Measurements from ENCODE around the gene EYA2. TPM values are rescaled to one million over a fixed set of nuclear protein-coding genes. Genes with fewer than 3 reads are reported as not detected.
"Not testable (repeated sequence)": the region's sequence is repeated elsewhere in the genome, so short reads cannot be mapped to it uniquely, and the experiment has no call there.

EYA2 gene
- total RNA-seq, 1 donor from 2014 or later, result 8.1 TPM

DNA sequence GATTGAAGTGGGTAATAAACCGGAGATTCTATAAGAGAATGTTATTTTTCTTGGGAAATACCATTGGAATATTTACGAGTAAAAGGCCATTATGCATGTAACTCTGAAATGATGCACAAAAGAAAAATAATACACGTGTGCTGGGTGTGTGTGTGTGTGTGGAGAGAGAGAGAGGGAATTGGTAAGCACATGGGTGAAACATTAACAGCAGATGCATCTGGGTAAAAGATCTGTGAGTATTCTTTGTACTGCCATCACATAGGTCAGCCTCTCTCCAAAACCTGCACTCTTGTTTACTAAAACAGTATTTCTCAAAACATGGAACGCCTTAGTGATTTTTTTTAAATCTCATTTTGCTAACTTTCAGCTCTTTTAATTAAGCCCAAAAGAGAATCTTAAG is 28.9 kb downstream of the EYA2 start:
- no peak overlapping the region for H3K27ac Mint-ChIP-seq
- no peaks in the 10 kb centered on the region for H3K27me3 Mint-ChIP-seq
- no peaks in the 10 kb centered on the region for H3K4me1 Mint-ChIP-seq (ENCODE audit: unreplicated experiment)
- H3K9me3 Mint-ChIP-seq, result peaks cover 4% of the 10 kb centered on the region
- TF ChIP-seq, protein P1, sequence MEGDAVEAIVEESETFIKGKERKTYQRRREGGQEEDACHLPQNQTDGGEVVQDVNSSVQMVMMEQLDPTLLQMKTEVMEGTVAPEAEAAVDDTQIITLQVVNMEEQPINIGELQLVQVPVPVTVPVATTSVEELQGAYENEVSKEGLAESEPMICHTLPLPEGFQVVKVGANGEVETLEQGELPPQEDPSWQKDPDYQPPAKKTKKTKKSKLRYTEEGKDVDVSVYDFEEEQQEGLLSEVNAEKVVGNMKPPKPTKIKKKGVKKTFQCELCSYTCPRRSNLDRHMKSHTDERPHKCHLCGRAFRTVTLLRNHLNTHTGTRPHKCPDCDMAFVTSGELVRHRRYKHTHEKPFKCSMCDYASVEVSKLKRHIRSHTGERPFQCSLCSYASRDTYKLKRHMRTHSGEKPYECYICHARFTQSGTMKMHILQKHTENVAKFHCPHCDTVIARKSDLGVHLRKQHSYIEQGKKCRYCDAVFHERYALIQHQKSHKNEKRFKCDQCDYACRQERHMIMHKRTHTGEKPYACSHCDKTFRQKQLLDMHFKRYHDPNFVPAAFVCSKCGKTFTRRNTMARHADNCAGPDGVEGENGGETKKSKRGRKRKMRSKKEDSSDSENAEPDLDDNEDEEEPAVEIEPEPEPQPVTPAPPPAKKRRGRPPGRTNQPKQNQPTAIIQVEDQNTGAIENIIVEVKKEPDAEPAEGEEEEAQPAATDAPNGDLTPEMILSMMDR (conservative IDR thresholded peaks at IDR 0.05), result no peak
- no peaks in the 10 kb centered on the region for H3K36me3 Mint-ChIP-seq
- no peak for DNase-seq (ENCODE audit: extremely low spot score, unreplicated experiment)
- H3K4me3 Mint-ChIP-seq, result no peak overlapping the region

DNA sequence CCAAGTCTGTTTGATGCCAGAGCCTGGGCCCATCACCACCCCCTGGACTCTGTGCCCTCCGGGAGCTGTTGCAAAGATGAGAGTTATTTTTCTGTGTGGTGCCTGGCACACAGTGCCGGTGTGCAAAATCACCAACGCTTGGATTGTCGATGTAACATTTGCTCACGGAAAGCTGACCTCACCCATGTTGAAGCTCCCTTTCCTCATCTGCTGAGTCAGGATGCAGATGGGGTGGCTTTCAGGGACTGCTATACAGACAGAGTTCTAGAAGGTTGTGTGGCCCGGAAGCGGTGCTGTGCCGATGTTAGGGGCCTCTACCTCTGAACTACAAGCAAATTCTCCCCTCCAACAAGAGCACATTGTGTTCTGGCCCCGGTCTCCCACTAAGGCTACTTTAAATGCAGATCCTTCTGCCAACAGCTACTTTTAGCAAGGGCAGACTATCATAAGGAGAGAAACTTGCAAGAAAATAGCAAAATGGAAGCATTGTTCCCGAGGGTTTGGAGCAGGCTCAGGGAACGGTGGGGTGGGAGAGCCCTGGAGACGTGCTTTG is 34.0 kb downstream of the EYA2 start:
- no peaks in the 10 kb centered on the region for H3K36me3 Mint-ChIP-seq
- no peaks in the 10 kb centered on the region for H3K9me3 Mint-ChIP-seq
- H3K27me3 Mint-ChIP-seq, result peaks cover 3% of the 10 kb centered on the region
- TF ChIP-seq, protein P1 (conservative IDR thresholded peaks at IDR 0.05), result no peak
- H3K4me3 Mint-ChIP-seq, result no peak overlapping the region
- H3K27ac Mint-ChIP-seq, result no peak overlapping the region
- peaks cover 7% of the 10 kb centered on the region for H3K4me1 Mint-ChIP-seq (ENCODE audit: unreplicated experiment)
- no peak for DNase-seq (ENCODE audit: extremely low spot score, unreplicated experiment)

DNA sequence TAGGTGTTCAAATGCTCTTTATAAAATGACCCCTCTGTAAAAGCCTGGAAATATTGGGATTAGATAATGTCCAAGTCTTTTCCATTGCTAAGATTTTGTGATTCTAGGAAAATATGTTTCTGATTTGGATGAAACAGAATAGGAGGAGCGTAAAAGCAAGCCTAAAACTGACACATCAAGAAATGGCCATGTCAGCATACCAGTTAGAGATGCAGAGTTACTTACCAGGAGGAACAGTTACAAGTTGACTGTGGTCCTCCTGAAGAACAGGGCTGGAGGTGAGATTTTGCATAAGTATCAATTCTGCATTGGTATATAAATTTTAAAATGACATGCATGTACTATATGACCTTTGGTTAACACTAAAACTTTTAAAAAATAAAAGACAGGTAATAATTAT is 35.3 kb downstream of the EYA2 start:
- Mint-ChIP-seq H3K27ac (no peak overlapping the region), H3K27me3 (peaks cover 3% of the 10 kb centered on the region), H3K4me1 (ENCODE audit: unreplicated experiment) (peaks cover 7% of the 10 kb centered on the region), H3K9me3 (no peaks in the 10 kb centered on the region), H3K36me3 (no peaks in the 10 kb centered on the region), H3K4me3 (no peak overlapping the region)
- TF ChIP-seq, protein P1 (conservative IDR thresholded peaks at IDR 0.05), result no peak
- DNase-seq (ENCODE audit: extremely low spot score, unreplicated experiment), result no peak

DNA sequence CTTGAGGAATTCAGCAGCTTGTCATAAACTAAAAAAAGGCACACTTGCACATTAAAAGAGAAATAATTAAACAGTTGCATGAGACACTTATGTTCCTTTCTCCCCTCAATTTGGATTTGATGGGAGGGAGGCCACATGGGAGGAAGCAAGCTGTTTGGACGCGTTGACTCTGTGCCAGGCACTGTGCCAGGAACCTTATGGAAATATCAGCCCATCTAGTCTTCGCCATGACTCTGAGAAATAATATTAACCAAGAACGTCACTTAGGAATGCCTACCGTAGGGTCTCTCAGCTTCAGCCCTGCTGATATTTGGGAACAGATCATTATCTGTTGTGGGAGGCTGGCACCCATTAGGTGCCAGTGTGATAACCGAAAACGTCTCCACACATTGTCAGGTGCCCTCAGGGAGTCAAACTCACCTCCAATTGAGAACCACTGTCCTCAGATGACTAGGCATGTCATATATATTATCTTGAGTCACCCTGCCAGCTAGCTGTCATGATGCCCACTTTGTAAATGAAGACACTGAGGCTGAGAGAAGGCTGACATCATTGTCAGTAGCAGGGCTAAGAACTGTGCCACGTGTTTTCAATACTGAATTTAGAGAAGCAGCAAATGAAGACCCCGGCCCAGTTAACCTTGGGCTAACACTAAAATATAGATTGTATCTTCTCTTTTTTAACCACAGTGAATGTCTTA is 36.1 kb downstream of the EYA2 start:
- Mint-ChIP-seq H3K4me1 (ENCODE audit: unreplicated experiment) (peaks cover 7% of the 10 kb centered on the region), H3K27ac (no peak overlapping the region), H3K4me3 (no peak overlapping the region), H3K9me3 (no peaks in the 10 kb centered on the region), H3K36me3 (no peaks in the 10 kb centered on the region), H3K27me3 (peaks cover 3% of the 10 kb centered on the region)
- TF ChIP-seq, protein P1 (conservative IDR thresholded peaks at IDR 0.05), result no peak
- DNase-seq (ENCODE audit: extremely low spot score, unreplicated experiment), result no peak

DNA sequence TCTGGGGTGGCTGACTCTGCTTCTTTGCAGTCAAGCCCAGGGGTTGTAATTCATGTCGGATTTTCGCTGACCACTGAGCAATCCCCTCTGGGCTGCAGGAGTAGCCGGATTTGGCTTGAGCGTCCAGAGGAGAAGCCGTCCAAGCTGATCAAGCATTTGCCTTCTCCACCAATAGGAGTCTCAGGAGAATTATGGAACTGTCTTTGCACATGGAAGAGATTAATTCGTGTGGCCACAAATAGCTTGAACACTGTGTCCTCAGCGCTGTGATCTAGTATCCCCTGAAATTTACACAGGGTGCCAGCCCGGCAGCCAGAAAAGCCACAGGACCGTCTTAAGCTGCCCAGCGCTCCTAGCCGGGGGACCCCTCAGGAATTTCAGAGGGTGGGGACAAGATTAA is 37.1 kb downstream of the EYA2 start:
- Mint-ChIP-seq H3K4me3 (no peak overlapping the region), H3K36me3 (no peaks in the 10 kb centered on the region)

DNA sequence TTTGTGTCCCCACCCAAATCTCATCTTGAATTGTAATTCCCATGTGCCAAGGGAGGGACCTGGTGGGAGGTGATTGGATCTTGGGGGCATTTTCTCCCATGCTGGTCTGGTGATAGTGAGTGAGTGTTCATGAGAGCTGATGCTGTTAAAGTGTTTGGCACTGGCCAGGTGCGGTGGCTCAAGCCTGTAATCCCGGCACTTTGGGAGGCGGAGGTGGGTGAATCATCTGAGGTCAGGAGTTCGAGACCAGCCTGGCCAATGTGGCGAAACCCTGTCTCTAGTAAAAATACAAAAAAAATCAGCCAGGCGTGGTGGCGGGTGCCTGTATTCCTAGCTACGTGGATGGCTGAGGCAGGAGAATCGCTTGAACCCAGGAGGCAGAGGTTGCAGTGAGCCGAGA is 37.8 kb downstream of the EYA2 start:
- H3K36me3 Mint-ChIP-seq; H3K9me3 Mint-ChIP-seq; H3K27me3 Mint-ChIP-seq; DNase-seq (ENCODE audit: extremely low spot score, unreplicated experiment); H3K27ac Mint-ChIP-seq; H3K4me3 Mint-ChIP-seq: not testable (repeated sequence)
- peaks cover 16% of the 10 kb centered on the region for H3K4me1 Mint-ChIP-seq (ENCODE audit: unreplicated experiment)

More for the DNA sequence above, 37.1 kb downstream of the EYA2 start:
- Mint-ChIP-seq H3K4me1 (ENCODE audit: unreplicated experiment) (peaks cover 8% of the 10 kb centered on the region), H3K27me3 (peaks cover 3% of the 10 kb centered on the region), H3K27ac (no peak overlapping the region), H3K9me3 (no peaks in the 10 kb centered on the region)
- TF ChIP-seq, protein P1 (conservative IDR thresholded peaks at IDR 0.05), result no peak
- no peak for DNase-seq (ENCODE audit: extremely low spot score, unreplicated experiment)

All from type B pancreatic cell (in vitro differentiated cells).